Effector memory CD4-positive, alpha-beta T cell (primary cell): ENCODE results near the gene SF3B2.
A peak's percentile ranks its signal among the peaks of the same experiment; 100 is the strongest.

Experiments
- DNase-seq, 3 donors: peaks; one replicate each; pipeline ENCODE4 v3.0.0-alpha.2; 2020
- H3K27ac ChIP-seq: 2 replicates; pipeline ENCODE4 v1.7.0; 2013; ENCODE audit warnings: mild to moderate bottlenecking, low read length, moderate library complexity; ENCODE audit not compliant: insufficient read depth, poor library complexity, severe bottlenecking
- H3K27me3 ChIP-seq: replicated peaks from 2 replicates; pipeline ENCODE4 v1.7.0; 2013; ENCODE audit warnings: mild to moderate bottlenecking, low read length; ENCODE audit not compliant: insufficient read depth, control insufficient read depth, poor library complexity, severe bottlenecking
- H3K36me3 ChIP-seq: 2 replicates; pipeline ENCODE4 v1.7.0; 2013; ENCODE audit warnings: mild to moderate bottlenecking, low read length, moderate library complexity; ENCODE audit not compliant: control insufficient read depth, insufficient read depth
- H3K4me1 ChIP-seq: 2 replicates; pipeline ENCODE4 v1.7.0; 2013; ENCODE audit warnings: low read length, mild to moderate bottlenecking; ENCODE audit not compliant: control insufficient read depth, insufficient read depth, poor library complexity, severe bottlenecking
- H3K4me3 ChIP-seq: 2 replicates; pipeline ENCODE4 v1.7.0; 2013; ENCODE audit warnings: low read length, low read depth, mild to moderate bottlenecking; ENCODE audit not compliant: insufficient read depth, poor library complexity, severe bottlenecking
- H3K9me3 ChIP-seq: 2 replicates; pipeline ENCODE4 v1.7.0; 2013; ENCODE audit warnings: mild to moderate bottlenecking, low read length, moderate library complexity; ENCODE audit not compliant: control insufficient read depth

Gene SF3B2

DNA sequence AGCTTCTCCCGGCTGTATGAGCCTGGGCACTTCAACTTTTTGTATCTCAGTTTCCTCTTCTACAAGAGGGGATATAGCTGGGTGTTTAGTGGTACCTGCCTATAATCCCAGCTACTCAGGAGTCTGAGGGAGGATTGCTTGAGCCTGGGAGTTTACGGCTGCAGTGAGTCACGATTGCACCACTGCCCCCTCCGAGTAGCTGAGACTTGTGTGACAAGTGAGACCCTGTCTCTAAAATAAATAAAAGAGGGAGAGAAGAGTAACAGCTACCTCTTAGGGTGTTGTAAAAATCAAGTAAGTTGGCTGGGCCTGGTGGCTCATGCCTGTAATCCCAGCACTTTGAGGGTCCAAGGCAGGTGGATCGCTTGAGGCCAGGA is 15.8 kb upstream of the SF3B2 start:
- Histone ChIP-seq H3K27me3 (no peaks in the 10 kb centered on the region), H3K27ac (no peak overlapping the region), H3K4me1 (no peaks in the 10 kb centered on the region), H3K36me3 (no peaks in the 10 kb centered on the region), H3K4me3 (no peak overlapping the region), H3K9me3 (no peaks in the 10 kb centered on the region)
- no peak for DNase-seq

- no peak overlapping the region for H3K4me3 ChIP-seq
- H3K4me1 ChIP-seq, result no peaks in the 10 kb centered on the region
- H3K36me3 ChIP-seq, result no peaks in the 10 kb centered on the region
- no peak for DNase-seq
- no peak overlapping the region for H3K27ac ChIP-seq
- no peaks in the 10 kb centered on the region for H3K9me3 ChIP-seq
- H3K27me3 ChIP-seq, result no peaks in the 10 kb centered on the region
These were observed 14.8 kb upstream of the SF3B2 start for GRCh38 chr11:66037327-66037726.

DNA sequence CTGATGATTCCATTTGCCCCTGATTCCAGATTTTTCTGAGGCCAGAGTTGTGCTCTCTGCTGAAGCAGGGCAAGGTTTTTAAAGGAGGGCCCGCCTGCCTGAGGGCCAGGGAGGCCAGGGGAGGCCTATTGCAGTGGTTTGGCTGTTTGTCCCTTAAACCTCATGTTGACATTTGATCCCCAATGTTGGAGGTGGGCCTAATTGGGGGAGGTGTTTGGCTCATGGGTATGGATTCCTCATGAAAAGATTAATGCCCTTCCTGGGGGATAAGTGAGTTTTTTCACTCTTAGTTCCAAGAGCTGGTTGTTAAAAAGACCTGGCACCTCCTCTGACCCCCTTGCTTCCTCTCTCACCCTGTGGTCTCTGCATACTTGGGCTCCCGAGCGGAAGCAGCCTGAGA is 12.4 kb upstream of the SF3B2 start:
- Histone ChIP-seq H3K9me3 (no peaks in the 10 kb centered on the region), H3K27me3 (no peaks in the 10 kb centered on the region), H3K4me1 (no peaks in the 10 kb centered on the region), H3K36me3 (no peaks in the 10 kb centered on the region), H3K27ac (no peak overlapping the region), H3K4me3 (no peak overlapping the region)
- no peak for DNase-seq

DNA sequence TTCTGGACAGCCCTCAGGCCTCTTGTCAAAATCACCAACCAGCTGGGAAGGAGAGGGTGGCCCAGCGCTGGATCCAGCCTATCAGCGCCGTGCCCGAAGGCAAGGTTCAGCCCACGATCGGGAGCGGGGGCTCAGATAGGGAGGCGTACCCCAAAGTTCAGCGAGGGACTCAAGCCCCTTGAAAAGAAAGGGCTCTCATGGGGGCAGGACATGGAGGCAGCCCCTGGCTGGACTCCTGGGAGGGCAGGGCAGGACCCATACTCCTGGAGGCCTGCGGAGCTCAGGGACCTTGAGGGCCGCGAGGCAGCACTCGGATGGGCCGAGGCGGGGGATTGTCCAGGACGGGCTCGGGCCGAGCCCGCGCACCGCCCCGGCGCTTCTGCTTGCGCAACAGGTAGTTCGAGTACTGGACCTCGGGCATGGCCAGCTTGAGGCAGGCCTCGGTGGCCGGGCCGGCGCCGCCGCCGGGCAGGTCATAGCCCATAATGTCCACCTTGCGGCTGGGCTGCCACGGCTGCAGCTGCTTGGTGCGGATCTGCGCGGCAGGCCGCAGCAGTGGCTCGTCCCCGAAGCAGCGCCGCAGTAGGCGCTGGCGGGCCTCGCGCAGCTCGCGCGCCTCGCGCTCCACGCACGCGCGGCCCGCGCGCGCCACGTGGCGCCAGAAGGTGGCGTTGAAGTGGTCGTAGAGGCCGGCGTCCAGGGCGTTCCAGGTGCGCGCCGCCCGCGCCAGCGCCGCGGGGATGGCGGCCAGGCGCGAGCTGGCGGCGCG is 9.8 kb upstream of the SF3B2 start:
- no peak for DNase-seq
- H3K4me1 ChIP-seq, result peaks cover 6% of the 10 kb centered on the region
- H3K4me3 ChIP-seq, result no peak overlapping the region
- H3K9me3 ChIP-seq, result no peaks in the 10 kb centered on the region
- H3K36me3 ChIP-seq, result no peaks in the 10 kb centered on the region
- no peaks in the 10 kb centered on the region for H3K27me3 ChIP-seq
- H3K27ac ChIP-seq, result no peak overlapping the region

DNA sequence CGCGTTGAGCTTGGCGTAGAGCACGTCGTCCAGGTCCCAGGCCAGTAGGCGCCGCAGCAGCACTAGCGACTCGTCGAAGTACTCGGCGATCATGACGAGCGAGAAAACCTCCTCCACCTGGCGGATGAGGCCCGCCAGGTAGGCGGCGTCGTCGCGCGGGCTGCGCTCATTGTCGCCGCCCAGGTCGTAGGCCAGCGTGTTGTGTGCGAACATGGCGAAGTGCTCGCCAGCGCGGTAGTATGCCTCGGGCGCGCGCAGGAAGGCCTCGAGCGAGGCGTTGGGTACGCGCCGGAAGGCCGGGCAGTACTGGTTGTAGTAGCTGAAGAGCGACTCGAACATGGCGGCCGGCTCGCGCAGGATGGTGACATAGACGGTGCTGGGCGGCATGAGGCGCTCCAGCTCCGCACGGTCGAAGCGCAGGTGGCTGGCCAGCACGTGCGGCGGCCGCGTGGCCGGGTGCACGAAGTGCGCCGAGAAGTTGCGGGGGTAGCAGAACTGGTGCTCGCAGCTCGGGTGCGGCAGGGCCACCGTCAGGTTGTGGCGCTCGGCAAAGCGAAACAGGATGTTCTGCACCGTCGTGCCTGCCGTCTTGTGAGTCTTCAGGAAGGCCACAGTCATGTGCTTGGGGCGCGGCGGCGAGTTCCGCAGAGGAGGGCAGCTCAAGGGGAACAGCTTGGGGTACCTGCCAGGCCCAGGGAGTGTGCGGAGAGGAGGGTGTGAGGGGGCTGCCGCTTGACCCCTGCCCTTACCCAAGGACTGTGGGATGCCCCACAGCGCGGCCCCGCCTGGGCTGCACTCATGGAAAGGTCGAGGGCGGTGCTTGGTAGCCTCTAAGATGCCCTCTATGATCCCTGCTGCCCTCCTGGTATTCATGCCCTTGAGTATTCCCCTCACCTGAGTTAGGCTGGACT is 8.9 kb upstream of the SF3B2 start:
- H3K4me1 ChIP-seq, result peaks cover 6% of the 10 kb centered on the region
- peaks cover 2% of the 10 kb centered on the region for H3K27me3 ChIP-seq
- no peaks in the 10 kb centered on the region for H3K36me3 ChIP-seq
- no peak overlapping the region for H3K27ac ChIP-seq
- H3K9me3 ChIP-seq, result no peaks in the 10 kb centered on the region
- no peak for DNase-seq
- H3K4me3 ChIP-seq, result no peak overlapping the region

DNA sequence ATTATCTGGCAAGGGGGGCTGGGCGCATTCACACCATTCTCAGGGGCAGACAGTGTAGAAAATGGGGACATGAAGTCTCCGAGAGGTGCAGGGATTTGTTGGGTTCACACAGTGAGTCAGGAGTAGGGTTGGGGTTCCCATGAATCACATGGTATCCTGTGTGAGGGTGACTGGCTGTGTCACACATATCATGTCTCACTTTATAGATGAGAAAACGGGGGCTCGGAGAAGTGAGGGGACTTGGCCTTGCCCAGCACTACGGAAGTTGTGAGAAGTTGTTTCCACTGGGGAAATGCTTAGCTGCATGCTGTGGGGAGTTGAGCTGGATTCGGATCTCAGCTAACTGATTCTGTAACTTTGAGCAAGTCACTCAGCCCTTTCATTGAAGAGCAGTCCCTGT is 7.4 kb upstream of the SF3B2 start:
- Histone ChIP-seq H3K27ac (no peak overlapping the region), H3K36me3 (no peaks in the 10 kb centered on the region), H3K4me1 (peaks cover 10% of the 10 kb centered on the region), H3K9me3 (no peaks in the 10 kb centered on the region), H3K27me3 (peaks cover 2% of the 10 kb centered on the region), H3K4me3 (no peak overlapping the region)
- peak in 1 of 3 donors; percentile 23 for DNase-seq

- Histone ChIP-seq H3K36me3 (no peaks in the 10 kb centered on the region), H3K4me3 (no peak overlapping the region), H3K27me3 (peaks cover 2% of the 10 kb centered on the region), H3K4me1 (peaks cover 10% of the 10 kb centered on the region), H3K9me3 (no peaks in the 10 kb centered on the region), H3K27ac (no peak overlapping the region)
- DNase-seq, result peak; percentile 69 to 80 (median 73)
These were observed 7.0 kb upstream of the SF3B2 start for GRCh38 chr11:66045177-66045639.

DNA sequence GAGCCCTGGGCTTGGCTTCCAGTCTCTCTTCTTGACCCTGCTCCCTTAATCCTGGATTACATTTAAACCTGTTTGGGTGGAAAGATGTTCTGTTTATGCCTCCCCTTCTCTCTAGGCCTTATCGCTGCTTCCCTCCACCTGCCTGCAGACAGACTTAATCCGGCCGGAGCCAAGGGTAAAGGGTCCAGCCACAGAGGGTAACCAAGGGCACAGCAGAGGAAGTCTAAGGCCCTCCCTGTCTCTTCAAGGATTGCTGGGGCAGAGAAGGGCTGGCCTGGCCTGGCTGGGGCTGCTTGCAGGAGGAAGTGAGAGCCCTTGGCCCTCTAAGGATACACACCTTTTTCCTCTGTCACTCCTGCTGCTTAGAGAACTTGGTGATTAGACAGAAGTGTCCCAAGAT is 5.3 kb upstream of the SF3B2 start:
- no peak overlapping the region for H3K27ac ChIP-seq

GRCh38 chr11:66047541-66048365 is 4.4 kb upstream of the SF3B2 start:
- H3K27ac ChIP-seq, result no peak overlapping the region
- peaks cover 2% of the 10 kb centered on the region for H3K27me3 ChIP-seq
- no peak overlapping the region for H3K4me3 ChIP-seq
- no peaks in the 10 kb centered on the region for H3K36me3 ChIP-seq
- no peaks in the 10 kb centered on the region for H3K9me3 ChIP-seq
- peaks cover 19% of the 10 kb centered on the region for H3K4me1 ChIP-seq
- no peak for DNase-seq

More for the DNA sequence above, 5.3 kb upstream of the SF3B2 start:
- no peaks in the 10 kb centered on the region for H3K9me3 ChIP-seq
- H3K27me3 ChIP-seq, result peaks cover 2% of the 10 kb centered on the region
- peaks cover 16% of the 10 kb centered on the region for H3K4me1 ChIP-seq
- no peak overlapping the region for H3K4me3 ChIP-seq
- no peak for DNase-seq
- H3K36me3 ChIP-seq, result no peaks in the 10 kb centered on the region
